SH-SY5Y (cell line): Measurements from ENCODE around the gene AKR1E2.

Source experiments
- GATA2 ChIP-seq: IDR thresholded peaks from 2 replicates; pipeline ENCODE4 v1.6.1; 2011; ENCODE audit warnings: mild to moderate bottlenecking, low read depth, low read length
- GATA3 ChIP-seq: IDR thresholded peaks from 2 replicates; pipeline ENCODE4 v1.6.1; 2011; ENCODE audit warnings: low read depth, mild to moderate bottlenecking, low read length, moderate library complexity

DNA sequence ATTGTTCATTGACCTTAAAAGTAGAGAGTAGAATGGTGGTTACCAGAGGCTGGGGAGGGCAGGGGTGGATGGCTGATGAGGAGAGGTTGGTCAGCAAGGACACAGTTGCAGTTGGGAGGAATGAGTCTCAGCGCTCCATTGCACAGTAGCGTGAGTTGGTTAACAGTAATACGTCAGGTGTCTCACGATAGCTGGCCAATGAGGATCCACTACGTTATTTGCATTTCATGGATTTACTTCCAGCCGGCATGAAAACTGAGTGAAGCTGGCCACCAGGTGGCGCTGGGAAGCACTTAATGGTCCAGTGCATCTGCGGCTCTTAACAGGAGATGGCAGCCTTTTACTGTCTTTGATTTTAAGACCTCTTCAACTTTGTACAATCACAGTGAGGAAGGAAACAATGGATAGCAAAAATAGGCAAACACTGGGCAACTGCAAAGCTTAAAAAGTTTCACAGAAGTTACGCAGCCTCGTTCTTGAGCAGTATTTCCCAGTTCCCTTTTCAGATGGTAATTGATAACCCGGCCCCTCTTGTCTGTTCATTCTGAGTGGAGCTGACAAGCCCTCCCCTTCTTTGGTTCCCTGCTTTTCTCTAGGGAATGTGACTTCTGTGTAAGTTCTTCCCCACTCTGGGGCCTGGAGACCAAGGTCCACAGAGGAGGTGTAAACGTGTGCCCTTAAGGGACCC, 23.7 kb downstream of the AKR1E2 start:
- no peak for TF ChIP-seq GATA2
- TF ChIP-seq GATA3: no peak
